Immature natural killer cell (primary cell): Measurements from ENCODE around the gene ARHGAP45. TPM values are rescaled to one million over a fixed set of nuclear protein-coding genes. Genes with fewer than 3 reads are reported as not detected.

Source experiments
- DNase-seq, 3 donors: peaks; one replicate each; pipeline ENCODE4 v3.0.0; 2022; ENCODE audit warnings: mixed read lengths in 1 of 3
- H3K27ac Mint-ChIP-seq, 6 donors: one replicate each; pipeline ENCODE4 v1.8.0; 2020; ENCODE audit warnings: mixed read lengths in 6 of 6, mild to moderate bottlenecking in 5 of 6, inconsistent platforms in 4 of 6, moderate library complexity in 3 of 6
- H3K27me3 Mint-ChIP-seq, 3 donors: one replicate each; pipeline ENCODE4 v1.8.0; 2020 to 2021; ENCODE audit warnings: low read depth in 3 of 3, mild to moderate bottlenecking in 3 of 3, mixed read lengths in 3 of 3, moderate library complexity in 3 of 3, inconsistent platforms in 1 of 3
- H3K36me3 Mint-ChIP-seq, 3 donors: one replicate each; pipeline ENCODE4 v1.8.0; 2020; ENCODE audit warnings: mixed read lengths in 3 of 3, inconsistent platforms in 2 of 3, mild to moderate bottlenecking in 2 of 3
- H3K4me1 Mint-ChIP-seq, 2 donors: one replicate each; pipeline ENCODE4 v1.8.0; 2020; ENCODE audit warnings: inconsistent platforms in 2 of 2, mild to moderate bottlenecking in 2 of 2, mixed read lengths in 2 of 2, moderate library complexity in 1 of 2
- H3K4me3 Mint-ChIP-seq, 5 donors: one replicate each; pipeline ENCODE4 v1.8.0; 2020; ENCODE audit warnings: mild to moderate bottlenecking in 5 of 5, mixed read lengths in 5 of 5, inconsistent platforms in 3 of 5, moderate library complexity in 3 of 5
- H3K9me3 Mint-ChIP-seq, 6 donors: one replicate each; pipeline ENCODE4 v1.8.0; 2020; ENCODE audit warnings: mild to moderate bottlenecking in 6 of 6, mixed read lengths in 6 of 6, inconsistent platforms in 4 of 6, moderate library complexity in 3 of 6
- polyA plus RNA-seq, 3 donors: library from polyadenylated mRNA; unstranded; fragments of 300-500 nt; fragmentation: Illumina TruSeq; gene quantifications; one replicate each; pipeline ENCODE4 v1.2.3, GENCODE V29; 2021

The ARHGAP45 gene
- polyA plus RNA-seq, 3 donors from 2014 or later = 164 to 417 (median 169) TPM

DNA sequence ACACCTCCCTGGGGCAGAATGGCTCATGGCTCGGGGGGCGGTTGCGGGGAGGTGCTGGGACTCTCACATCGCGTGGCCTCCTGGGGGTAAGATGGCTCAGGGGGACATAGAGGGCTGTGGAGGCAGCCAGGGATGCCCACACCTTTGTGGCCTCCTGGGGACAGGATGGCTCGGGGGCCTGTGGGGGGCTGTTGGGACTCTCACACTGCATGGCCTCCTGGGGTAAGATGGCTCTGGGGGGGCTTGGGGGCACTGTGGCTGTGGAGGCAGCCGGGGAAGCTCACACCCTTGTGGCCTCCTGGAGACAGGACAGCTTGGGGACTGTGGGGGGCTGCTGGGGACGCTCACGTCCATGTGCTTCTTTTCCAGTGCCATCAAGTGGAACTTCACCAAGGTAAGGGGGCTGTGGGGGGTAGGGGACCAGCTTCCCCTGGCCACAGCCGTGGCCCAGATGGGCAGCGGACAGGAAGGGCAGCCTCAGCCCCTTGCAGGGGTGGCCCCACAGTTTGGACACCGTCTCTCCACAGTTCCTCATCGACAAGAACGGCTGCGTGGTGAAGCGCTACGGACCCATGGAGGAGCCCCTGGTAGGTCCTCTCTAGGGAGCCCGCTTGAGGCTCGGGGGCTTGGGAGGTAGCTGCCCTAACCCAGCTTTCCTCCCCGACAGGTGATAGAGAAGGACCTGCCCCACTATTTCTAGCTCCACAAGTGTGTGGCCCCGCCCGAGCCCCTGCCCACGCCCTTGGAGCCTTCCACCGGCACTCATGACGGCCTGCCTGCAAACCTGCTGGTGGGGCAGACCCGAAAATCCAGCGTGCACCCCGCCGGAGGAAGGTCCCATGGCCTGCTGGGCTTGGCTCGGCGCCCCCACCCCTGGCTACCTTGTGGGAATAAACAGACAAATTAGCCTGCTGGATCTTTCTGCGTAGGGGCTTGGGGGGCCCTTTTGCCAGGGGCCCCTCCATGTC is 39.2 kb downstream of the ARHGAP45 start:
- Mint-ChIP-seq H3K4me3 (peak overlapping the region; percentile 33 to 77 (median 44)), H3K27ac (peak overlapping the region in 5 of 6 donors; percentile 16 to 74 (median 49)), H3K27me3 (peaks cover 9 to 18% (median 15%) of the 10 kb centered on the region in 3 donors), H3K36me3 (no peaks in the 10 kb centered on the region), H3K9me3 (no peaks in the 10 kb centered on the region), H3K4me1 (peaks cover 17 to 30% of the 10 kb centered on the region in 2 donors)
- DNase-seq = no peak

- Mint-ChIP-seq H3K4me3 (peak overlapping the region in 3 of 5 donors; percentile 13 to 51 (median 30)), H3K36me3 (no peaks in the 10 kb centered on the region), H3K27me3 (peaks cover 9 to 18% (median 15%) of the 10 kb centered on the region in 3 donors), H3K9me3 (no peaks in the 10 kb centered on the region), H3K27ac (peak overlapping the region in 1 of 6 donors; percentile 39), H3K4me1 (peaks cover 8 to 21% of the 10 kb centered on the region in 2 donors)
- no peak for DNase-seq
Observed at GRCh38 chr19:1106841-1107660, 40.1 kb downstream of the ARHGAP45 start.

GRCh38 chr19:1107661-1108261 is 40.8 kb downstream of the ARHGAP45 start:
- Mint-ChIP-seq H3K36me3 (no peaks in the 10 kb centered on the region), H3K4me3 (no peak overlapping the region), H3K27ac (no peak overlapping the region), H3K9me3 (no peaks in the 10 kb centered on the region), H3K27me3 (peaks cover 9 to 18% (median 17%) of the 10 kb centered on the region in 3 donors), H3K4me1 (peaks cover 6 to 16% of the 10 kb centered on the region in 2 donors)
- DNase-seq = no peak

- Mint-ChIP-seq H3K9me3 (no peaks in the 10 kb centered on the region), H3K4me1 (peaks cover 2 to 9% of the 10 kb centered on the region in 2 donors), H3K4me3 (no peak overlapping the region), H3K27me3 (peaks cover 6 to 15% (median 15%) of the 10 kb centered on the region in 3 donors), H3K27ac (no peak overlapping the region), H3K36me3 (no peaks in the 10 kb centered on the region)
- no peak for DNase-seq
Observed at GRCh38 chr19:1108291-1109031, 41.5 kb downstream of the ARHGAP45 start.

GRCh38 chr19:1109032-1109551 is 42.1 kb downstream of the ARHGAP45 start:
- Mint-ChIP-seq H3K36me3 (no peaks in the 10 kb centered on the region), H3K4me1 (peaks cover 0 to 7% of the 10 kb centered on the region in 2 donors), H3K27ac (no peak overlapping the region), H3K4me3 (no peak overlapping the region), H3K9me3 (no peaks in the 10 kb centered on the region), H3K27me3 (peaks cover 4 to 12% (median 11%) of the 10 kb centered on the region in 3 donors)
- no peak for DNase-seq

DNA sequence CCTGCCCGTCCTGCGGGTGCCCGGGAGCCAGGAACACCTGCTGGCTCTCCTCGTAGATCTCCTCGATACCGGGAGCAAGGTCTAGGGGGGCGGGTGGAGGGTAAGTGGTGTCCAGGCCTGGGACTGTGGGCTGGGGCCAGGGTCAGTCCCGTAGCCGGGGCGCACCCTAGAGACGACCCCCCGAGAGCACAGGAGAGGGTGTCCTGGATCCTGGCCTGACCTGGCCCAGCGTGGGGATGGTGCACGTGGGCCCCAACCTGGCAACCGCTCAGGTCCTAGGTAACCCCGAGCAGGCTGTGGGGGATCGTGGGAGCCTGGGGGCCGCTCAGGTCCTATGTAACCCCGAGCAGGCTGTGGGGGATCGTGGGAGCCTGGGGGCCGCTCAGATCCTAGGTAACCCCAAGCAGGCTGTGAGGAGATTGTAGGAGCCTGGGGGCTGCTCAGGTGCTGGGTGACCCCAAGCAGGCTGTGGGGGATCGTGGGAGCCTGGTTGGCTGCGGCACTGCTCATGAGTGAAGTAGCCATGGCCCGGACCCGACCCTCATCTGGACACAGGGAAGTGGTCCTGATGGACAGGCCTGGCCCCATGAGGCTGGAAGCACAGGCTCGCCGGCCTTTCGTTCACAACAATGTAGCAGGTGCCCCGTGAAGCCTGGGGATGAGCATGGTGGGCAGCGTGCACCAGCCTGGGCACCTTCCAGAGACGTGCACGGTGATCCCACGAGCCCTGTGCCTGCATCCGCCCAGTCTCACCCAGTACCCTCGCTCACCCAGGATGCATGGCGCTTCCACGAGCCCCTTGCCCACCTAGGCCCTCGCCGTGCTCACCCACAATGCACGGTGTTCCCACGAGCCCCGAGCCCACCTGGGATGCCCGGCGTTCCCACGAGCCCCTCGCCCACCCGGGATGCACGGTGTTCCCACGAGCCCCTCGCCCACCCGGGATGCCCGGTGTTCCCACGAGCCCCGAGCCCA is 43.0 kb downstream of the ARHGAP45 start:
- H3K9me3 Mint-ChIP-seq = no peaks in the 10 kb centered on the region
- DNase-seq = no peak
- peaks cover 0 to 6% of the 10 kb centered on the region in 2 donors for H3K4me1 Mint-ChIP-seq
- no peak overlapping the region for H3K4me3 Mint-ChIP-seq
- H3K27me3 Mint-ChIP-seq = peaks cover 4 to 12% (median 11%) of the 10 kb centered on the region in 3 donors
- no peaks in the 10 kb centered on the region for H3K36me3 Mint-ChIP-seq
- H3K27ac Mint-ChIP-seq = no peak overlapping the region

DNA sequence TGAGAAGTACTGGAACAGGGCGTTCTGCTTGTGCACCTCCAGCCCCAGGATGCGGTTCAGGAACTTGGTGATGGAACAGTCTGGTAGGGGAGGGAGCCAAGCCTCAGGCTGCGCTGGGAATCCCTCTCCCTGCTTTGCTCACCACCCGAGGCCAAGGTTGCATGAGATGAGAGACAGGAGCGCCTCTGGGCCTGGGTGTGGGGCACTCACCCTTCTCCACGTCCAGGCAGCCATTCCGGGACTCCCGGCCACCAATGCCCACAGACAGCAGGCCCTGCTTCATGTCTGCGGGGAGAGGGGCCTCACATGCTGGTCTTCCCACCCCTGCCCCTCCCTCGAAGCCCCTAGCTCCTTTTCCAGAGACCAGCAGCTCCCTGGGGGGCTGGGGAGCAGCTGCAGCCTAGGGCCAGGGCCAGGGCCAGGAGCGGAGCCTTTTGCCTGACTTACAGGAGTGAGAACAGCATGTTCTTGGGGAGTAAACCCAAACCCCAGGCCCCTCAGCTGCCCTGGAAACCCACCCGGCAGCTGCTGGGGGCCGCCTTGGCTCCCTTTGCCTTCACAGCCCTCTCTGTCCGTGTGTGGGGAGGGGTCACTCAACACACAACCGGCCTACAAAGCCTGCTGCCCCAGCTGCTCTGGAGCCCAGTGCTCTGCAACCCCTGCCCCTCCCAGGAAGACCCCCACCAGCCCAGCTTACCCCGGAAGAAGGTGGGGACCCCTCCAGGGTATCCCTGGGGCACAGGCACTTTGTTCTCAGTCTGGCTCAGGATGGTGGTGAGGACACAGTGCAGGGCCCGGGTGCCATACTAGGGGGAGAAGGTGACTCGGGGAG is 44.1 kb downstream of the ARHGAP45 start:
- DNase-seq = no peak
- Mint-ChIP-seq H3K9me3 (no peaks in the 10 kb centered on the region), H3K27me3 (peaks cover 0 to 9% (median 7%) of the 10 kb centered on the region in 3 donors), H3K4me1 (peaks cover 0 to under 1% of the 10 kb centered on the region in 2 donors), H3K36me3 (no peaks in the 10 kb centered on the region), H3K27ac (no peak overlapping the region), H3K4me3 (no peak overlapping the region)

DNA sequence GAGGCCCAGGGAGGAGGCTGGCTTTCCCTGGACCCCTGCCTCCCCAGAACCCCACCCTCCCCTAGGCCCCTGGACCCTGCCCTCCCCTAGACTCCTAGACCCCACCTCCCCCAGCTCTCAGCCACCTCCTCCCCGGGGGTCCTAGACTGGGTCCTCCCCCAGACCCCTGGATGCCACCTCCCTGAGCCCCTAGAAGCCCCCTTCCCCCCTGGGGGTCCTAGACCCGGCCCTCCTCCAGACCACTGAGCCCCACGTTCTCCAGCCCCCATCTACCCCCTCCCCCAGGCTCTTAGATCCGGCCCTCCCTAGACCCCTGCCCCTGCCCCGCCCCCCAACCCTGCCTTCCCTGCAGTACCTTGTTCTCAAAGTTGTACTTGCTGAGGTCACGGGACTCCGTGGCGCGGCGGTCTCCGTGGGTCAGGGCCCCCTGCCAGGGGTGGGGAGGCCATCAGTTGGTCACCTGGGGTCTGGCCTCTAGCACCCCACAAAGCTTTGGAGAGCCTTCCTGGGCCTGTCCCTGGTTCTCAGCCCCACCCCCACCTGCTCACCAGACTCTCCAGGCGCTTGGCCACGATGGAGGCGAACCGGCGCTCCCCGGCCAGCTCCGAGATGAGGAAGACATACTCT is 44.8 kb downstream of the ARHGAP45 start:
- no peak overlapping the region for H3K4me3 Mint-ChIP-seq
- H3K27me3 Mint-ChIP-seq = peaks cover 0 to 9% (median 4%) of the 10 kb centered on the region in 3 donors
- no peaks in the 10 kb centered on the region for H3K9me3 Mint-ChIP-seq
- no peaks in the 10 kb centered on the region for H3K36me3 Mint-ChIP-seq
- no peaks in the 10 kb centered on the region for H3K4me1 Mint-ChIP-seq
- H3K27ac Mint-ChIP-seq = no peak overlapping the region
- DNase-seq = no peak

DNA sequence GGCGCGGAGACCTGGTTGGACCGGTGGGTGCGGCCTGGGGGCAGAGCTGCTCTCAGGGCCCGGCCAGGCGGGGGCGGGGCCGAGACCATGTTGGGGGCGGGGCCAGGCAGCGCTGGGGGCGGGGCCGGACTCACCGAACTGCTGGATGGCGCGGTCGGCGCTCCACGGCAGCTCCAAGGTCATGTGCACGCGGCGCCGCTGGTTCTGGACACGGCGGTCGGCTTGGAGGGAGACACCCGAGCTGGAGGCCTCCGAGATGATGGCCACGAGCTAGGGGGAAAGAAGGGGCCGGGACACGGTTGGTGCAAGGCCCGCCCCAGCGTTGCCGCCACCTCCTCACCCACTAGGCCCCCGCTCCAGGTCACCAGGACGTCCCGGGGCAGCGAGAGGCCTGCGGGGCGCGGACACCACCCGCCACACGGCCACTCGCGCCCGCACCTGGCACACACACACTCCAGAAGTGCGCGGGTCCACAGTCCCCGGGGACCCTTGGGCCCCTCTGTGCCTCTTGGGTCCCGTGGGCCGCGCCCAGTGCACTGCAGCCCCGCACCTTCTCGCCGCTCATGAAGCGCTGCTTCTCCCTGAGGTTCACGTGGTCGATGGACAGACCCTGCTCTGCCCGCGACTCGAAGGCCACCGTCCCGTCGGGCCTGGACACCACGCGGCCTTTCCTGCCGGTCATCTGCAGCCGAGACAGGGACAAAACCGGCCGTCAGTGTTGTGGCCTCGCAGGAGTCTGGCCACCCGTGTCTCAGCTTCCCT is 45.5 kb downstream of the ARHGAP45 start:
- DNase-seq = no peak
- Mint-ChIP-seq H3K27me3 (peaks cover 0 to 5% (median 3%) of the 10 kb centered on the region in 3 donors), H3K36me3 (no peaks in the 10 kb centered on the region), H3K27ac (no peak overlapping the region), H3K4me3 (no peak overlapping the region), H3K9me3 (no peaks in the 10 kb centered on the region), H3K4me1 (no peaks in the 10 kb centered on the region)
